HG02852 (cell line): Measurements from ENCODE around the gene SLC30A10.
"Not testable (repeated sequence)": the region's sequence is repeated elsewhere in the genome, so short reads cannot be mapped to it uniquely, and the experiment has no call there.

Experiments used
- ATAC-seq: cut with Tn5 transposase; IDR thresholded peaks from one replicate; pipeline ENCODE4 v1.9.1; 2021; ENCODE audit warnings: mild to moderate bottlenecking, moderate library complexity; ENCODE audit not compliant: unreplicated experiment

SLC30A10 gene

DNA sequence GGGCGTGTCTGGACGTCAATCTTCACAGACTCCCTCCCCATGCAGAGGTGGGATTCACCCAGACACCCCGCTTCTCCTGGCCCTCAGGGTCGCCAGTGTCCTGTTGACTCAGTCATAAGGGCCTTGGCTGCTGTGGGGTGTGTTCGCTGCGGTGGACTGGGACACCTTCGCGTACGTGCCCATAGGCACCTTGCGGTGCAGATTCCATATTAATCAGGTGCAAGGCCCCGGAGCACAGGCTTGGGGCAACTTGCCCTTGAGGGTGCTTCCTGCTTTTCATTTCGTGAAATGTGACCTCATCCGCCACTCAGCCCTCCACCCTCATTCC, 398 bp upstream of the SLC30A10 start:
- ATAC-seq, result no peak

GRCh38 chr1:219927298-219927955, 930 bp downstream of the SLC30A10 start:
- peak; percentile 27 for ATAC-seq

DNA sequence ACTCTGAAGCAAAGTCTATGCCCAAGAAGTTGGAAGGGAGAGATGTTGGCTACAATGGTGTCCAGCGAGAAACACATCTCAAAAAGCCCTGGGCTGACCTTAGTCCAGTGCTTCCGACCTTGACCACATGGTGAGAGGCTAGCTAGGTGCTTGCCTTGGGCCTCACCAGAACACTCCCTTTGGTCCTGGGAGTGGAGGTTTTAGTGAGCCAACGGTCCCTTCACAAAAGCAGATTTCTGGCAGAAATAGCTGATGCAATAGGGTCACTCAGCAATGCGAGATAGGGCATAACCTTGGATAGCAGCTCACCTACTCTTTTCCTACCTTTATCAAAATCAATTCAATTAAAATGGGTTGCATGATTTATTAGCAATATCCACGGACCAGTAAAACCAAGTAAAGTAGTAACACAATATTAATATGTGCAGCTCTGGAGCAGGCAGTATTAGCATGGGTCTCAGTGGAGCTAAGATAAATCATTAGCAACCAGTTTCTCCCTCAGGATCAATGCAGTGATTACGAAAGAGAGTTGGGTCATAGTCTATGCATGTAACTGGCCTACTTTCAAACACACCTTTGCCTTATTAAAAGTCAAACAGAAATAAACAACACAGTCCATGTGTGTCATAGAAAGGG, 1.9 kb downstream of the SLC30A10 start:
- ATAC-seq, result no peak

- no peak for ATAC-seq
Measured at GRCh38 chr1:219924342-219924741, 4.0 kb downstream of the SLC30A10 start.

GRCh38 chr1:219917851-219918466, 10.4 kb downstream of the SLC30A10 start:
- ATAC-seq, result no peak

DNA sequence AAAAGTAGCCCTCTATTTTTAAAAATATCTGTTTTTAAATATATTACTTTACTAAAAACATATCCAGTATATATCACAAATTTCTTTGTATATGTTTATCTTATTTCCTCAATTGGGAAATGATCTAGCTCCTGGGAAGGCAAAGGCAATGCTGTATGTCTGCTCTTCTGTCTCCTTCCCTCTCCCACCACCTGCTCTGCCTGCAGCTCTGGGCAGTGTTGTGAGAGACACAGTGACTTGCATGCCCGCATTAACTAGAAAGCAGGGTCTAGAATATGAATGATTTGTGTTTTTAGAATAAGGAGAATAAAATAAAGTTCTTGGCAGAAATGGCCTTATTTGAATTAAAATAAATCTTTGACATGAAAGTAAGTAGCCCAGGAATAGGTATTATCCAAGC, 11.1 kb downstream of the SLC30A10 start:
- no peak for ATAC-seq

- no peak for ATAC-seq
Measured at GRCh38 chr1:219916257-219916656, 12.1 kb downstream of the SLC30A10 start.

DNA sequence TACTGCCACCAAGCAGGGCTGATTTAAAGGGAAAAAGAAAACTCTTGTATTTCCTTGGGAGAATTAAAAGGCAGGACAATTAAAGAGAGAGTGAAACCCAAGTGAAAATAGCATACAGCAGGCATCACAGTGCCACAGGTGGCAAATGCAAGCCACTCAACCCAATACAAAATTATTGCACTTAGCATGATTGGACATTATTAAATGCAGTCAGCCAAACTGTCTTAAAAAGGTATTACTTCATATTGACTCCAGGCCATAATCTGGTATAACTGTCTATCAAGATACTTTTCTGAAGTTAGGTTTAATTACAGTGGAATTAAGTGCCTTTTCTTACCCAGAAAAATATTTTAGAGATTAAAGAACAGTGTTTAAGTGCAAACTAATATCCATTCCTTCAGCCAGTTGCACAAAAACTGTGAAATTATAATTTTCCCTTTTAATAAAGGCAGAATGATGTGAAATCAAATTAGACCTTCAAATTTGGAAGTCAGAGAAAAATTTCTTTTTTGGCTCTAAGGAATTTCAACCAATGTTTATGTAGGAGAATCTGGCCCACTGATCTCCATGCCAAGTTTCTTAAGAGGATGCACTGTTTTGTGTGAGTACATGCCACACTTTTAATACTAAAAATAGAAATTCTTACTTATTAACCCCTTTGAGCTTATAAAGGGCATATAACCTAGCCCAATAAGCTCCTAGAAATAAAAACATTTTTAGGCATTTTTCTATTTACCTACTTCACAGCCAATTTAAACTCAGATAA, 15.2 kb downstream of the SLC30A10 start:
- ATAC-seq, result no peak

GRCh38 chr1:219910716-219911115, 17.6 kb downstream of the SLC30A10 start:
- ATAC-seq, result no peak

DNA sequence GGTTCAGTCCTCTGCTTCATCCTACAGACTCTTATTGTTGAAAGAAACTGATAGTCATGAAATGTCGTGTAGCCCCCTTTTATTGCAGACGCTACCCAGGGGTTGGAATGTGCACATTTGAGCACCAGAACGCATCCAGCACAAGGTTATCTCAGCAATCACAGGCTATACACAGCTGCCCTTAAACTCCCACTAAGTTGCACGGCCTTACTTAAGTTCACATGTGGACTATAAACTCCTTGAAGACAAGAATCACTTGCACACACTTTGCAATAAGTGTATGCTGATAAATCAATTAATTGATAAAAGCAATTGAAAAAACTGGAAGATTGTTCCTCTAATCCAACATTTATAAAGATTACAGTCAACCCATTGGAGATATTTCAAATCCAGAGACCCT, 18.9 kb downstream of the SLC30A10 start:
- ATAC-seq, result no peak

GRCh38 chr1:219908170-219908569, 20.2 kb downstream of the SLC30A10 start:
- ATAC-seq, result no peak

DNA sequence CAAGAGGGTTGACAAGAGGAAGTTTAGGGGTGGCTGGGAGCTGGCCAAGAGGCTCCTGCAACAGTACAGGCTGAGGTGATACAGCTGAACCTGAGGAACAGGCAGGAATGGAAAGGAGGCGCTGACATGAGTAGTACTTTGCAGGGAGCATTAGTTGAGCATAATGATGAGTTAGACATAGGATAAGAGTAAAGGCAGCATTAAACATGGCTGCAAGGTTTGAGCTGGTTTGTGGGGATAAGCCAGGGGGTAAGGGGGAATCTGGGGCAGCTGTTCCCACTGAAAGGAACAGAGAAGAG, 20.6 kb downstream of the SLC30A10 start:
- no peak for ATAC-seq

DNA sequence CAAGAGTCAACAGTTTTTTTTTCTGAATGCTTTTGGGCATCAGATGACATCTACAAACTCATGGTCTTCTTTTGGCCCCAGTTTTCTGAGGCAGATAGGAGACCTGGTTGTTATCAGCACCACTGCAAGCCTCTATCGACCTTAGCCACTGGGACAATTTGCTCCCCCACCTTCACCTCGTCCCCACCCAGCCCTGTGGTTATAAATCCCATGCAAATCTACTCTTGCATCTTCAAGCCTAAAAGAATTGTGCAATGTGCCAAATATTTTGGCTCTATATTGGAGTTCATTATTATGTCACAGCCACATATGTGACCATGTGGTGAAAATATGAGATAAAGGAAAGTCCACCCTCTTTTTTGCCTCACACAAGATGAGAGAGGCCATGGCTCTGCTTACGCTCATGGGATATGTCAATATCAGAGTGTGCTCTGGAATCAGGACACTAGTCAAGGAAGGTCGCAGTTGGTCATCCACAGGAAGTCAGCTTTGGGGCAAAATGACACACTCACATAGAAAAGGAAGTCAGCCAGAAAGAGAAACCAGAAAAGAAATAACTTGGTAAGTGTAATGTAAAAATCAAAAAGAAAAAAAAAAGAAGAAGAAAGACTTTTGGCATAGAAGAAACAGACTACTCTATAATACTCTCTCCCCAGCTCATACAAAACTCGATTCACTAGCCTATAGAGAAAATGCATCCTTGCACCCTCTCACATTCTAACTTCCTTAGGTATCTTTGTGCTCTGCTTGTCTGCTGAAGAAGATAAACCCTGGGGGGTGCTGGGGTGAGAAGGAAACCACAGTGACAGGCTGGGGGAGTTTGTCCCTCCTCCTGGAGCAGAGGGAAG, 21.2 kb downstream of the SLC30A10 start:
- no peak for ATAC-seq

GRCh38 chr1:219906565-219906923, 21.8 kb downstream of the SLC30A10 start:
- ATAC-seq, result not testable (repeated sequence)

GRCh38 chr1:219905524-219905923, 22.8 kb downstream of the SLC30A10 start:
- ATAC-seq, result no peak

- ATAC-seq, result no peak
Measured at GRCh38 chr1:219904934-219905333, 23.4 kb downstream of the SLC30A10 start.

DNA sequence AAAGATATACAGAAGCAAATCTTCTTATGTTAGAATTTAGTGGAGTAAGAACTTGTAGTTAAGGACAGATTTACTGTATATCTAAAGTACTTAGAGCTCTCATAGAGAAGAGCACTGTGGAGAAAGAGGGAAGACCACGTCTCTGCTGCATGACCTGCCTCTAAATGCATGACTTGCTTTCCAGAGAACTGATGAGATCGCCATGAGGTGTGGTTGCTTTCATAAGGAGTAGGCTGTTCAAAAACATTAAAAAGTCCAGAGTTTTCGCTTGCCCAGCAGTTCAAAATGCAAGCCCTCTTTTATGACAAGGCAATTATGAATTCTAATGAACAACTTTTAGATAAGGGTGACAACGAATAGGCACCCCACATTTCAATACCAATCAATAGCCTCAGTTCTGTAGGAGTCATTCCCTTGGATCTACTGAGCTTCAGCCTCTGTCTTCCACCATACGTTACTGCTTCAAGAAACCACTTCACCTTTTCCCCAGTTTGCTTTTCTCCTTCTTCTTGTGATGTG, 24.9 kb downstream of the SLC30A10 start:
- ATAC-seq, result no peak

- no peak for ATAC-seq
Measured at GRCh38 chr1:219902951-219903350, 25.4 kb downstream of the SLC30A10 start.

- ATAC-seq, result no peak
Measured at GRCh38 chr1:219900882-219901281, 27.5 kb downstream of the SLC30A10 start.

GRCh38 chr1:219900201-219900600, 28.2 kb downstream of the SLC30A10 start:
- ATAC-seq, result no peak

- no peak for ATAC-seq
Measured at GRCh38 chr1:219898375-219898774, 30.0 kb downstream of the SLC30A10 start.
